Caki2 (cell line): Measurements from ENCODE around the gene KIF15. TPM values are rescaled to one million over a fixed set of nuclear protein-coding genes. Genes with fewer than 3 reads are reported as not detected.

Experiments
- DNase-seq: peaks from one replicate; pipeline ENCODE4 v3.0.0-alpha.2; 2015; ENCODE audit warnings: low read depth
- in situ Hi-C: cut with HindIII; loops from 2 replicates; pipeline ENCODE4 v1.10.0; 2016; ENCODE audit warnings: low sequenced_read_pairs, low pct_unique_long_range_greater_than_20kb, mixed read lengths
- total RNA-seq: library from RNA; depleted of rRNA; stranded (reverse); fragments of >200 nt; shearing (Covaris generic); gene quantifications from 2 replicates; pipeline ENCODE4 v1.2.3, GENCODE V29; 2014; ENCODE audit warnings: low replicate concordance; rRNA removed

KIF15 gene, protein sequence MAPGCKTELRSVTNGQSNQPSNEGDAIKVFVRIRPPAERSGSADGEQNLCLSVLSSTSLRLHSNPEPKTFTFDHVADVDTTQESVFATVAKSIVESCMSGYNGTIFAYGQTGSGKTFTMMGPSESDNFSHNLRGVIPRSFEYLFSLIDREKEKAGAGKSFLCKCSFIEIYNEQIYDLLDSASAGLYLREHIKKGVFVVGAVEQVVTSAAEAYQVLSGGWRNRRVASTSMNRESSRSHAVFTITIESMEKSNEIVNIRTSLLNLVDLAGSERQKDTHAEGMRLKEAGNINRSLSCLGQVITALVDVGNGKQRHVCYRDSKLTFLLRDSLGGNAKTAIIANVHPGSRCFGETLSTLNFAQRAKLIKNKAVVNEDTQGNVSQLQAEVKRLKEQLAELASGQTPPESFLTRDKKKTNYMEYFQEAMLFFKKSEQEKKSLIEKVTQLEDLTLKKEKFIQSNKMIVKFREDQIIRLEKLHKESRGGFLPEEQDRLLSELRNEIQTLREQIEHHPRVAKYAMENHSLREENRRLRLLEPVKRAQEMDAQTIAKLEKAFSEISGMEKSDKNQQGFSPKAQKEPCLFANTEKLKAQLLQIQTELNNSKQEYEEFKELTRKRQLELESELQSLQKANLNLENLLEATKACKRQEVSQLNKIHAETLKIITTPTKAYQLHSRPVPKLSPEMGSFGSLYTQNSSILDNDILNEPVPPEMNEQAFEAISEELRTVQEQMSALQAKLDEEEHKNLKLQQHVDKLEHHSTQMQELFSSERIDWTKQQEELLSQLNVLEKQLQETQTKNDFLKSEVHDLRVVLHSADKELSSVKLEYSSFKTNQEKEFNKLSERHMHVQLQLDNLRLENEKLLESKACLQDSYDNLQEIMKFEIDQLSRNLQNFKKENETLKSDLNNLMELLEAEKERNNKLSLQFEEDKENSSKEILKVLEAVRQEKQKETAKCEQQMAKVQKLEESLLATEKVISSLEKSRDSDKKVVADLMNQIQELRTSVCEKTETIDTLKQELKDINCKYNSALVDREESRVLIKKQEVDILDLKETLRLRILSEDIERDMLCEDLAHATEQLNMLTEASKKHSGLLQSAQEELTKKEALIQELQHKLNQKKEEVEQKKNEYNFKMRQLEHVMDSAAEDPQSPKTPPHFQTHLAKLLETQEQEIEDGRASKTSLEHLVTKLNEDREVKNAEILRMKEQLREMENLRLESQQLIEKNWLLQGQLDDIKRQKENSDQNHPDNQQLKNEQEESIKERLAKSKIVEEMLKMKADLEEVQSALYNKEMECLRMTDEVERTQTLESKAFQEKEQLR (N-terminal part only)
- total RNA-seq = 9.8 and 22.5 TPM in 2 replicates

DNA sequence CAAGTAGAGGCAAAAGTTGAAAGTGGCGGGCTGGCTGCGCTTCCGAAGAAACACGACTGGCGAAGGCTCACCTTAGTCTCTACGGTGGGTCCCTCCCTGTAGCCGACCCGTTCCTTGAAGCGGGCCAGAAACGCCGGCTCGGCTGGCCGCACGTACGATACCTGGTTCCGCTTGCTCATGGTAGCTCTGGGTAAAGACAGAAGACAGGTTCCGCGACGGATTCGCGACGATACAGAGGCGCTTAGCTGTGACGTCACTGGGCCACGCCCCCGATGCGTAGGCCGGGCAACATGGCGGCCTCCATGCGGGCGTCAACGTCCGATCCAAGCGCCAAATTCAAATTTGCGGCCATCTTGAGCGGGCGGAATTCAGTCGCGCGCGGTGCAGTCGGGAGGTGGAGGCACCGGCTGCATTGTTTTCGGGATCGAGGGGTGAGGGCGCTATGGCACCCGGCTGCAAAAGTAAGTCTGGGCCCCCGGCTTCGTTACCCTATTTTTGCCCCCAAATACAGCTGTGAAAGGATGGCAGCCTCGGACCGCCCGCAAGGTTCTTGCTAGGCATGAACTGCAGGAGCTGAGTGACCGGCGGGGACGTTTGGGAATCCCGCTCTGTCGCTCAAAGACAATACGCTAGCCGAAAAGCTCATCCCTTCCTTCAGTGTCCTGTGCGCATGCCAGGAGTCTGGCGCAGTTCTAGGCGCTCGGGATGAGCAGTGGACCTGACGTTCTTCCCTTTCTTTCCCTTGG lies at the start of gene KIF15, which contains the start of gene KIAA1143:
Gene KIF15 (plus strand): TSS at position 371 of the 746 bp plus-strand sequence. CDS start 72 bp downstream, at position 443.
Gene KIAA1143 (minus strand): TSS at position 196 of the 746 bp plus-strand sequence. CDS start 17 bp downstream, at position 179.
- peak; percentile 87 for DNase-seq
- in situ Hi-C loops = no loop called here

DNA sequence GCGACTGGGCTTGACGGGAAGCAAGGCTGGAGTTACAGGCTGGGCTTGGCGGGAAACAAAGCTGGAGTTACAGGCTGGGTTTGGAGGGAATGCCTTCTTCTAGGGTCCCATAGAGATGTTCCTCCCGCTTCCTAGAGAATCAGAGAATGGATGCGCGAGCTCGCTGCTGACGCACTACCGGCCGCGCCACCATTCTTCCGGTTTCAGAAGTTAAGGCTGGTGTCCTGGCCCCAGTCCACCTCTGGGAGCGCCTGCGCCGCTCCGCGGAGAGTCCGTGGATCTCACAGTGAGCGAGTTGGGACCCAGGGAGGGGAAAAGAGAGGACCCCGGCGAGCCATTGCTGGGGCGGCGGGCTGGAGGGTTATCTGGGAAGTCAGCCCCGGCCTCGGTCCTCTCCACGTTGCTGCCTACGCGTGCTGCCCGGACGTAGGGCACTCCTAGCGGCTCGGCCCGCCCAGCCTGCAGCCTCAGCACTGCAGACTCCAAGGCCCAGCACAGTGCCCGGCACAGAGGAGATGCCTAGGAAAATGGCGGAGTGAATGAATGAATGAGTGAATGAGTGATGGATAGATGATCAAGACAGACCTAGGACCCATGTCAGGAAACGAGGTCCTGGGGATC lies 49.0 kb upstream of the KIF15 start, which contains the start of gene ZNF502:
Gene ZNF502 (plus strand): TSS at position 206 of the 621 bp plus-strand sequence. CDS start 7,602 bp downstream, outside the sequence.
- DNase-seq = no peak
- in situ Hi-C loops = no loop called here

DNA sequence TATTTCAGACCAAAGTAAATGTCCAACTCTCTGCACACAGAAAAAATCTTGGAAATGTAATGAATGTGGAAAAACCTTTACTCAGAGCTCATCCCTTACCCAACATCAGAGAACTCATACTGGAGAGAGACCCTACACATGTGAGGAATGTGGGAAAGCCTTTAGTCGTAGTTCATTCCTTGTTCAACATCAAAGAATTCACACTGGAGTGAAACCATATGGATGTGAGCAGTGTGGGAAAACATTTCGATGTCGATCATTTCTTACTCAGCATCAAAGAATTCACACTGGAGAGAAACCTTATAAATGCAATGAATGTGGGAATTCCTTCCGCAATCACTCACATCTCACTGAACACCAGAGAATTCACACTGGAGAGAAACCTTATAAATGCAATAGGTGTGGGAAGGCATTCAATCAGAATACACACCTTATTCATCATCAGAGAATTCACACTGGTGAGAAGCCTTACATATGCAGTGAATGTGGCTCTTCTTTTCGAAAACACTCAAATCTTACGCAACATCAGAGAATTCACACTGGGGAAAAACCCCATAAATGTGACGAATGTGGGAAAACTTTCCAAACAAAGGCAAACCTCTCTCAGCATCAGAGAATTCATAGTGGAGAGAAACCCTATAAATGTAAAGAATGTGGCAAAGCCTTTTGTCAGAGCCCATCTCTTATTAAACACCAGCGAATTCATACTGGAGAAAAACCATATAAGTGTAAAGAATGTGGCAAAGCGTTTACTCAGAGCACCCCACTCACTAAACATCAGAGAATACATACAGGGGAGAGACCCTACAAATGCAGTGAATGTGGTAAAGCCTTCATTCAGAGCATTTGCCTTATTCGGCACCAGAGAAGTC lies 40.1 kb upstream of the KIF15 start:
- no peak for DNase-seq
- in situ Hi-C loops = no loop called here

DNA sequence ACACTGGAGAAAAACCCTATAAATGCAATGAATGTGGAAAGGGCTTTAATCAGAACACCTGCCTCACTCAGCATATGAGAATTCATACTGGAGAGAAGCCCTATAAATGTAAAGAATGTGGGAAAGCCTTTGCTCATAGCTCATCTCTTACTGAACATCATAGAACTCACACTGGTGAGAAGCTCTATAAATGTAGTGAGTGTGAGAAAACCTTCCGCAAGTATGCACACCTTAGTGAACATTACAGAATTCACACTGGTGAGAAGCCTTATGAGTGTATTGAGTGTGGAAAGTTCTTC lies 39.5 kb upstream of the KIF15 start:
- in situ Hi-C loops = no loop called here
- DNase-seq = no peak

DNA sequence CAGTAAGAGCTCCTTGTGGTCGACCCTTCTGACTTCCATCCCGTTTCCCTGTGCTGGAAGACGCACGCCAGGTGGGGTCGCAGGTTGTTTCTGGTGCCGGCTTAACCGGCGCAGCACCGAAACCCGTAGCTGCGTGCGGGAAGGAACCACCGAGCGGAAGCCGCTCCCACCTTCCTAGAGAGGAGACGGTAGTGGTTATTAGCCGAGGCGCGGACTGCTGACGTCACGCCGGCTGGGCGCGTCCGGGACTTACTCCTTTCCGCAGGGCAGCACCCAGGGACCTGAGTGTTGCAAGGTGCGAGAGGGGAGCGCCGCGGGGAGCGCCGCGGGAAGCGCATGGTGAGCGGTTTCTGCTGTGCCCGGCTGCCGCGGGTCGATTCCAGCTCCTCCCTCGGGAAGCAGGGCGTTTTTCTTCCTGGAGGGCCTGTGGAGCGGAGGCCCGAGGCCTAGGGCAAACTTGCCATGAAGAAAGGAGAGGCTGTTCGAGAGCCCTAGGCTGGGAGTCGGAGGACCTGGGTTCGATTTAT lies 32.1 kb upstream of the KIF15 start, which contains the start of gene ZNF501:
Gene ZNF501 (plus strand): TSS at position 252 of the 527 bp plus-strand sequence. CDS start 4,787 bp downstream, outside the sequence.
- in situ Hi-C loops = no loop called here
- peak; percentile 84 for DNase-seq

DNA sequence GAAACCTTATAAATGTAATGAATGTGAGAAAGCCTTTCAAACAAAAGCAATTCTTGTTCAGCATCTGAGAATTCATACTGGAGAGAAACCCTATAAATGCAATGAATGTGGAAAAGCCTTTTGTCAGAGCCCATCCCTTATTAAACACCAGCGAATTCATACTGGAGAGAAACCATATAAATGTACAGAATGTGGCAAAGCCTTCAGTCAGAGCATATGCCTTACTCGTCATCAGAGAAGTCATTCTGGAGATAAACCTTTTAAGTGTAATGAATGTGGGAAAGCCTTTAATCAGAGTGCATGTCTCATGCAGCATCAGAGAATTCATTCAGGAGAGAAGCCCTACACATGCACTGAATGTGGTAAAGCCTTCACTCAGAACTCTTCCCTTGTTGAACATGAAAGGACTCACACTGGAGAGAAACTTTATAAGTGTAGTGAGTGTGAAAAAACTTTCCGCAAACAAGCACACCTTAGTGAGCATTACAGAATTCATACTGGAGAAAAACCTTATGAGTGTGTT lies 26.9 kb upstream of the KIF15 start:
- peak; percentile 10 for DNase-seq
- in situ Hi-C loops = no loop called here

DNA sequence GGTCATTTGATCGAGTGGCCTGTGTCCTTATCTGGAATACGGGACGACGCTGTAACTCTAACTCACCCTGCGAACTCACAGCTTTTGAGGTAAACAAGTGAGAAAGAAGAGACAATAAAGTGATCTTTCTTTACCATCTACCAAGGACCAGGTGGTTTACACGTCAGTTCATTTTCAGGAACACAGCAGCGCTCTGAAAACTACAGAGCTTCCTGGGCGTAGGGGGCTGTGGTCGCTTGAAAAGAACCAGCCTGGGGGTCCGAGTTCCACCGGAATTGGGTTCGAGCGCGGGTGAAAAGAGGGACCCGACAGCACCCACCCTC lies 532 bp upstream of the KIF15 start:
- in situ Hi-C loops = no loop called here
- DNase-seq = no peak

DNA sequence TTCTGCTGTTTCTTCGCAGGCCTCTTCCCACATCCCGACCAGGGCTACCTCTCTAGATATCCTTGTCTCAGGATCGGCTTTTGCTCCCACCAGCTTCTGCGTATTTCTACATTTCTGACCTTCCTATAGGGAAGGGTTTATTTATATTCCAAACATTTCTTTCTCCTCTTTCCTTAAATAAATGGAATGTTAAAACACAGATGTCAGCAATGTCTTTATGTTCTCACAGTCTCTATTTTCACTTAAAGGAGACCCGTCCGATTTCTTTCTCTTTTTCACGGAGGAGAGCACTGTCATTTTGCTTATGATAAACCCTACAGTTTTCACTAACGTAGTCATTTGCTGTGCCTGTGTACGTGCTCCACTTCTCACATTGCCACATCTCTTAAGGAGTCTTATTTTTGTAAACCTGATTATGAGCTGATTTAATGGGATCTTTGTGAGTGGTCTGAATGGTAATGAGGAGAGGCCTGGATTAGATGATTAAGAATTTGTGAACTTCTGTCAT lies 630 bp downstream of the KIF15 start:
- no peak for DNase-seq
- in situ Hi-C loops = no loop called here

DNA sequence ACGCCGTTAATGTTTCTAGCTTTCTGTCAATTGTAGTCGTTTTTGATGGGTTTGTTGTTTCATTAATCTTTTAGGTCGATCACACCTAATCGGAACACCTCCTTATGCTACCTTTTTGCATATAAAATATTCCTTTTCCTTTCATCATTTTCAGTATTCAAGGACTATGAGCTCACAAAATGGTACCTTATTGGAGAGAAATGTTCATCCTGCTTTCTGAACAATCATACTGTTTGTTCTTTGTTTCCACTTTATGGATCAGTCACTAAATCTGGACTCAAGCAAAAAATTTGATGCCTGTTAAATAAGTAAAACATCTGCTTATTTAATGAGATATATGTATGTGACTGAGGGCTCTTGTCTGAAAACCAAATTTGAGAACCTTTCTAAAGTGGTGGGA lies 1.1 kb downstream of the KIF15 start:
- no peak for DNase-seq
- in situ Hi-C loops = no loop called here

DNA sequence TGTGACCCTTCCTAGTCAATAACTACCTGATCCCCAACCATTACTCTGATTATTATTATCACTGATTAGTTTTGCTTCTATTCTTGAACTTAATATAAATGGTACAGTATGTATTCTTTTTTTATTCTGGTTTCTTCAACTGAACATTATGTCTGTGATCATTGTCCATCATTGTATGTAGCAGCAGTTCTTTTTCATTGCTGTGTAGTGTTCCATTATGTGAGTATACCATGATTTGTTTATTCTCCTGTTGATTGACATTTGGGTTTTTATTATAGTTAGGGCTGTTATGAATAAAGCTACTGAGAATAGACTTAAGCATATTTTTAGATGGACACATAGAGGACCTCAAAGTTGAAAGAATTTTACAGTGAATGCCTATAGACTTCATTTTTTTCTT lies 2.7 kb downstream of the KIF15 start:
- no peak for DNase-seq
- in situ Hi-C loops = no loop called here

DNA sequence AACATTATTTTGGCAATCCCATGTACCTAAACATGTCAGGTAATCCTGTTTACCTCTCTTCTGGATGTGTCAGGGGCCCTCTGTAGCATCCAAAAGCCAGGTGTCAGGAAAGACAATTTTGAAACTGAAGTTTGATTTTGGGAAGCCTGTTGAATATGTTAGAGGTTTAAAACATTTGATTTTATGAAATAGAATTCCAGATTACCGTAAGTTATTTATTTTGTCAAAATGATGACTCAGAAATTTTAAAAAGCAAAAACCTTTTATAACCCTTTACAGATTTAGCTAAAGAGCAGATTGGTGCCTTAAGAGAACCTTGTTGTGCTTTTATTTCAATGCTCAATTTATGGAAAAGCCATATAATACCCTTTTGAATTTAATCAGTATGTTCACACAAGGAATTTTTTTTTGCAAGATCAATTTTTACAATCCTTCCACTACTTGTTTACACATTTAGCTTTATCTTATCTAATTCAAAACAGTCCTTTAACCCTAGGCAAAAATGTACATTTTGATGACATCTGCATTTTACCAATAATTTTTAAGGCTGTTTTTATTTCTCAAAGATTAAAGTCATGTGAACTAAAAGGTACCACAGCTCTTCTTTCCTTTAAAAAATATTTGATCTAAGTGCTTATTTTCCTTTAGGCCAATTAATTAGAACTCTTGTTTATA lies 10.0 kb downstream of the KIF15 start:
- in situ Hi-C loops = no loop called here
- no peak for DNase-seq

DNA sequence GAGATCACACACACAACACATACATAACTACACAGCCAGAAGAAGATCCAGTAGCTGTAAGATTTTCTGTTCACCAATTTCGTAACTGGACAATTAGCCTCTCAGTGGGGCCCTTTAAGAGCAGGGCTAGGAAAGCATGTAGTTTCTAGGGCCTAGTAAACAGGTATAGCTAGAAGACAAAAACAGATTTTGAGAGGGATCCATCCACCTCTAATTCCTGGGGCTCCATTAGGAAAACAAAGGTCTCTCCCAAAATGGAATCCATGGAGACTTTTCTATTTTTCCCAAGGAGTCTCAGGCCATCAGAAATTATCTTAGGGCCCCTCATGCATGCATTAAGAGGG lies 10.5 kb downstream of the KIF15 start:
- in situ Hi-C loops = no loop called here
- no peak for DNase-seq

DNA sequence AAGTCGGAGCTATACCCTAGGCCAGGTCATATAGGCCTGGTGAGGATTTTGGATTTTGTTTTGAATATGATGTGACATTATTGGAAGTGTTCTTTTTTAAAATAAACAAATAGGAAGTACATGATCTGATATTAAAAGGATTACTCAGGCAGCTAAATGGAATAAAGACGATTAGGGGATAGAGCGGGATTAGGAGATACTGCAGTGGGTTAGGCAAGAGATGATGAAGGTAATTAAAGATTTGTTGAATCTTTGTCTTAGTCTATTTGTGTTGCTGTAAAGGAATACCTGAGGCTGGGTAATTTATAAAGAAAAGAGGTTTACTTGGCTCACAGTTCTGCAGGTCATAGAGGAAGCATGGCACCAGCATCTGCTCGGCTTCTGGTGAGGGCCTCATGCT lies 21.3 kb downstream of the KIF15 start:
- in situ Hi-C loops = no loop called here
- no peak for DNase-seq

DNA sequence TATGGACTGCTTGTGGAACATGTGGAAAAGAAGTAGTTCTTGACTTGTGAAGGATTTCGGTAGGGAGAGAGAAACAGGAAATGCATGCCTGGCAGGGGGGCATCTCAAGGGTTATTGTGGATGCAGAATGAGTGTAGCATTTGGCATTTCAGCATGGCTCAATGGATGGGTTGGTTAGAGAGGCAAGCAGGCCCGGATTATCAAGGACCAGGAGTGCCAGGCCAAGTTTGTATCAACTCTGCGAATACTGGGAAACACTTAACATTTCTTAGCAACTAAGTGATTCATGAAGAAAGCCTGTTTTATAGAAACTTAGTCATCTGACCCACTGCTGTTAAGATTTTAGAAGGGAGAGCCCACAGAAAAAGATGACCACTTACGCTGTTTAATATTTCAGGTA lies 33.6 kb downstream of the KIF15 start:
- in situ Hi-C loops = no loop called here
- no peak for DNase-seq

DNA sequence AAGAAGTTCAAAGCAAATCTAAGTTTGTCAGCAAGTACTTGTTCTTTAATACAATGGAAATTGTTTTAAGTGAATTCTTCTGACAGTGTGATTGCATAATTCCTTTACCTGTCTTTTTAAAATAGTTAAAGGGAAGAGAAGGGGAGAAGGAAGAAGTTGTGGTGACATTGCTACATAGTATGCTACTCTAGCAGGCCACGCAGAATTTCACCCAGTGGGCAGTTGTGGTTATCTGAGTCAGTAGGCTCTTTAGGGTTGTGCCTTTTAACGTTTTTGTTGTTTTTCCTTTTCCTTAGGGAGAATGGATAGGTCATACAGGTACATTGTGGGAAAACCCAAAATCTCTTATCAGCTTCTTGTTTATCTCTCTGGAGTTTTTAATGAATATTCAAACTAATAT lies 40.4 kb downstream of the KIF15 start:
- in situ Hi-C loops = no loop called here
- no peak for DNase-seq
